Measurements from ENCODE around the gene PIP5K1A. TPM values are rescaled to one million over a fixed set of nuclear protein-coding genes. Genes with fewer than 3 reads are reported as not detected.
A peak's percentile ranks its signal among the peaks of the same experiment; 100 is the strongest.

The PIP5K1A gene
- total RNA-seq, 4 donors from 2014 or later: 42.8 to 80.1 (median 49.9) TPM

- no peak overlapping the region for H3K4me3 ChIP-seq
- TF ChIP-seq POLR2A (IDR thresholded peaks at IDR 0.05): no peak
- no peak for TF ChIP-seq EP300 (IDR thresholded peaks at IDR 0.05)
- peaks cover 0 to 4% (median 0%) of the 10 kb centered on the region in 3 donors for H3K4me1 ChIP-seq
- H3K36me3 ChIP-seq: peaks cover 2 to 100% of the 10 kb centered on the region in 2 donors
- no peaks in the 10 kb centered on the region for H3K9me3 ChIP-seq
- WGBS, 2 donors (ENCODE audit: low coverage in 1 of 2): 85 to 86% methylated on average over 6 of the region's 6 CpGs
- H3K27me3 ChIP-seq: no peaks in the 10 kb centered on the region
- no peak overlapping the region for H3K27ac ChIP-seq
- ATAC-seq: no peak
Observed at GRCh38 chr1:151235235-151235634, 36.9 kb downstream of the PIP5K1A start.

DNA sequence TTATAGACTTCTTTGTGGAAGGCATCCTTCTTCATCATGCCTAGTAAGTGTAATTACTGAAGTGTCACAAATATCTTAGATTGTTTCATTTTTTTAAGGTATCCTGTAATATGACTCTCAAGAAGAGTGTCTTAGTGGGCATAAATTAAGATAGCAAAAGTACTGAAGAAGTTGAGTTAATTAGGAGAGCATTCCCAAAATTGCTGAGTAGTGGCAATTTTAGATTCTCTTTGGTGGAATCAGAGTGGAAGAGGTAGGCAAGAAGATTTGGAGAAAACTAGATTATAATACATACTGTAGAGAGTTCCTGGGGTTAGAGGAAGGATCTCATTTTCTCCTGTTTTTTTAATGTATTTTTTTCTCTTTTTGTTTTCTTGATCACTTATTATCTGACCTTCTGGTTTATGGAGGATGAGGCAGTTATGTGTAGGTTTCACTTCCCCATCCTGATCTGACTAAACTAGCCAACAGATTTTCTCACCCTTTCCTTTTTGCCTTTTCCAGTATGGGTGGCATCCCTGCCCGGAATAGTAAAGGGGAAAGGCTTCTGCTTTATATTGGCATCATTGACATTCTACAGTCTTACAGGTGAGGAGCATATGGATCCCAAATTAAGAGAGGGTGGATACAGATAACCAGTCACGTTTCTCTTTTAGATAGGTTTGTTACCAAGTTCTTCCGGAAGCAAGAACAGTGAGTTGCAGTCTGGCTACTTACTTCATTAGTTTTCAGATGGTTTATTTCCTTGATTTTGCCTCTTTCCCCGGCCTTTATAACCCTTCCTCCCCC is 39.5 kb downstream of the PIP5K1A start:
- H3K4me3 ChIP-seq: no peak overlapping the region
- no peaks in the 10 kb centered on the region for H3K27me3 ChIP-seq
- no peak overlapping the region for H3K27ac ChIP-seq
- no peaks in the 10 kb centered on the region for H3K9me3 ChIP-seq
- H3K36me3 ChIP-seq: peaks cover 2 to 100% of the 10 kb centered on the region in 2 donors
- TF ChIP-seq EP300 (IDR thresholded peaks at IDR 0.05): no peak
- TF ChIP-seq POLR2A (IDR thresholded peaks at IDR 0.05): no peak
- TF ChIP-seq POLR2AphosphoS5 (IDR thresholded peaks at IDR 0.05): no peak
- TF ChIP-seq, protein P1, sequence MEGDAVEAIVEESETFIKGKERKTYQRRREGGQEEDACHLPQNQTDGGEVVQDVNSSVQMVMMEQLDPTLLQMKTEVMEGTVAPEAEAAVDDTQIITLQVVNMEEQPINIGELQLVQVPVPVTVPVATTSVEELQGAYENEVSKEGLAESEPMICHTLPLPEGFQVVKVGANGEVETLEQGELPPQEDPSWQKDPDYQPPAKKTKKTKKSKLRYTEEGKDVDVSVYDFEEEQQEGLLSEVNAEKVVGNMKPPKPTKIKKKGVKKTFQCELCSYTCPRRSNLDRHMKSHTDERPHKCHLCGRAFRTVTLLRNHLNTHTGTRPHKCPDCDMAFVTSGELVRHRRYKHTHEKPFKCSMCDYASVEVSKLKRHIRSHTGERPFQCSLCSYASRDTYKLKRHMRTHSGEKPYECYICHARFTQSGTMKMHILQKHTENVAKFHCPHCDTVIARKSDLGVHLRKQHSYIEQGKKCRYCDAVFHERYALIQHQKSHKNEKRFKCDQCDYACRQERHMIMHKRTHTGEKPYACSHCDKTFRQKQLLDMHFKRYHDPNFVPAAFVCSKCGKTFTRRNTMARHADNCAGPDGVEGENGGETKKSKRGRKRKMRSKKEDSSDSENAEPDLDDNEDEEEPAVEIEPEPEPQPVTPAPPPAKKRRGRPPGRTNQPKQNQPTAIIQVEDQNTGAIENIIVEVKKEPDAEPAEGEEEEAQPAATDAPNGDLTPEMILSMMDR (IDR thresholded peaks at IDR 0.05): no peak
- H3K4me1 ChIP-seq: peaks cover 0 to 14% (median 4%) of the 10 kb centered on the region in 3 donors
- WGBS, 2 donors (ENCODE audit: low coverage in 1 of 2): 74% methylated on average over 4 of the region's 4 CpGs
- no peak for ATAC-seq

DNA sequence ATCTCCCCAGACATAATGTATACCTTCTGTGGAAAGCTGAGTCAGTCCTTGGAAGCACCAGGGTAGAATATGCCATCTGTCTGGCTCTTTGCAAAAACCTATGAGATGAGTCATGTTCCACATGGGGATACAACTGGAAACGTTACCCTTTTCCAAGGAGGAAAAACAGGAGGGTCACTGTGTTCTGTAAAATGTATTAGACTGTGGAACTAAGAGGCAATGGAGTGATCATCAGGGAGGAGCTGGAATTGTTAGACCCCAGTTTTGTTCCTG is 40.1 kb downstream of the PIP5K1A start:
- ATAC-seq: no peak
- 0 to 25% methylated on average over 1 of the region's 1 CpG for WGBS, 2 donors (ENCODE audit: low coverage in 1 of 2)

GRCh38 chr1:151242442-151242841 is 44.1 kb downstream of the PIP5K1A start:
- Histone ChIP-seq H3K4me3 (no peak overlapping the region), H3K36me3 (peaks cover 2 to 100% of the 10 kb centered on the region in 2 donors), H3K9me3 (no peaks in the 10 kb centered on the region), H3K27me3 (no peaks in the 10 kb centered on the region), H3K4me1 (peaks cover 0 to 14% (median 4%) of the 10 kb centered on the region in 3 donors), H3K27ac (peak overlapping the region in 2 of 4 donors; percentile 24 to 51)
- WGBS, 2 donors (ENCODE audit: low coverage in 1 of 2): 75 to 83% methylated on average over 2 of the region's 2 CpGs
- TF ChIP-seq EP300 (IDR thresholded peaks at IDR 0.05) (no peak), POLR2A (IDR thresholded peaks at IDR 0.05) (no peak), POLR2AphosphoS5 (IDR thresholded peaks at IDR 0.05) (no peak)
- TF ChIP-seq, protein P1 (IDR thresholded peaks at IDR 0.05): no peak
- ATAC-seq: no peak

More for the DNA sequence above, 40.1 kb downstream of the PIP5K1A start:
- no peak for TF ChIP-seq EP300 (IDR thresholded peaks at IDR 0.05)
- TF ChIP-seq, protein P1 (IDR thresholded peaks at IDR 0.05): no peak
- TF ChIP-seq POLR2A (IDR thresholded peaks at IDR 0.05): no peak
- no peak for TF ChIP-seq POLR2AphosphoS5 (IDR thresholded peaks at IDR 0.05)
- H3K27me3 ChIP-seq: no peaks in the 10 kb centered on the region
- H3K4me1 ChIP-seq: peaks cover 0 to 14% (median 4%) of the 10 kb centered on the region in 3 donors
- no peak overlapping the region for H3K27ac ChIP-seq
- H3K4me3 ChIP-seq: no peak overlapping the region
- no peaks in the 10 kb centered on the region for H3K9me3 ChIP-seq
- H3K36me3 ChIP-seq: peaks cover 2 to 100% of the 10 kb centered on the region in 2 donors

GRCh38 chr1:151243683-151244216 is 45.4 kb downstream of the PIP5K1A start:
- no peak for ATAC-seq
- Histone ChIP-seq H3K27me3 (no peaks in the 10 kb centered on the region), H3K9me3 (no peaks in the 10 kb centered on the region), H3K4me3 (no peak overlapping the region), H3K36me3 (peaks cover 2 to 100% of the 10 kb centered on the region in 2 donors), H3K27ac (peak overlapping the region in 1 of 4 donors; percentile 24), H3K4me1 (peaks cover 0 to 11% (median 4%) of the 10 kb centered on the region in 3 donors)
- no peak for TF ChIP-seq POLR2A (IDR thresholded peaks at IDR 0.05)
- TF ChIP-seq EP300 (IDR thresholded peaks at IDR 0.05): no peak
- TF ChIP-seq, protein P1 (IDR thresholded peaks at IDR 0.05): no peak
- TF ChIP-seq POLR2AphosphoS5 (IDR thresholded peaks at IDR 0.05): no peak
- 74 to 95% methylated on average over 3 to 5 of the region's 5 CpGs for WGBS, 2 donors (ENCODE audit: low coverage in 1 of 2)
